HepG2 (cell line): Measurements from ENCODE around the gene ZNF331. TPM values are rescaled to one million over a fixed set of nuclear protein-coding genes. Genes with fewer than 3 reads are reported as not detected.

Source experiments
- CHD2 ChIP-seq: IDR thresholded peaks from 2 replicates; pipeline ENCODE4 v1.6.1; 2011; ENCODE audit warnings: low read depth, low read length, improper control_type of control experiment
- DNMT1 ChIP-seq: sonication (generic); formaldehyde crosslinking; IDR thresholded peaks from 2 replicates; pipeline ENCODE4 v1.5.1; 2020; ENCODE audit warnings: mild to moderate bottlenecking, missing genetic modification reagents
- GATAD2A ChIP-seq: IDR thresholded peaks from 2 replicates; pipeline ENCODE4 v1.6.1; 2016
- KAT8 ChIP-seq: IDR thresholded peaks from 2 replicates; pipeline ENCODE4 v1.6.1; 2016; ENCODE audit warnings: missing genetic modification reagents, missing compliant biosample characterization
- POLR2AphosphoS5 ChIP-seq: IDR thresholded peaks from 2 replicates; pipeline ENCODE4 v1.6.1; 2012; ENCODE audit warnings: low read depth, low read length
- SIX1 ChIP-seq: sonication (generic); formaldehyde crosslinking; IDR thresholded peaks from 2 replicates; pipeline ENCODE4 v1.4.0; 2020; ENCODE audit warnings: missing genetic modification reagents, borderline replicate concordance
- SRSF9 ChIP-seq: fragments of 200-400 bp; formaldehyde crosslinking; IDR thresholded peaks from 2 replicates; pipeline ENCODE4 v1.6.1; 2018; ENCODE audit warnings: borderline replicate concordance, mild to moderate bottlenecking, low read depth, low read length; ENCODE audit not compliant: insufficient read depth, poor library complexity, severe bottlenecking
- U2AF2 ChIP-seq: fragments of 200-400 bp; formaldehyde crosslinking; IDR thresholded peaks from 2 replicates; pipeline ENCODE4 v1.6.1; 2017; ENCODE audit warnings: low read depth, mild to moderate bottlenecking, low read length
- ZNF10 ChIP-seq: sonication (generic); formaldehyde crosslinking; IDR thresholded peaks from 2 replicates; pipeline ENCODE4 v1.4.0; 2020; ENCODE audit warnings: mild to moderate bottlenecking, low read depth, missing genetic modification reagents, borderline replicate concordance
- ZNF282 ChIP-seq: fragments of 450-650 bp; IDR thresholded peaks from 2 replicates; pipeline ENCODE4 v1.6.1; 2018; ENCODE audit not compliant: partially characterized antibody
- ZNF329 ChIP-seq: sonication (generic); formaldehyde crosslinking; IDR thresholded peaks from 2 replicates; pipeline ENCODE4 v1.9.0; 2021; ENCODE audit warnings: low read depth, mild to moderate bottlenecking, missing genetic modification reagents
- ZNF33B ChIP-seq: sonication (generic); formaldehyde crosslinking; IDR thresholded peaks from 2 replicates; pipeline ENCODE4 v1.5.1; 2020; ENCODE audit warnings: mild to moderate bottlenecking, missing genetic modification reagents
- ZNF431 ChIP-seq: sonication (generic); formaldehyde crosslinking; IDR thresholded peaks from 2 replicates; pipeline ENCODE4 v1.9.0; 2022; ENCODE audit warnings: missing genetic modification reagents, low read depth, mild to moderate bottlenecking, borderline replicate concordance
- ZNF883 ChIP-seq: sonication (generic); formaldehyde crosslinking; IDR thresholded peaks from 2 replicates; pipeline ENCODE4 v1.5.1; 2020; ENCODE audit warnings: mild to moderate bottlenecking, missing genetic modification reagents; ENCODE audit errors: not compliant biosample characterization
- polyA plus RNA-seq, 8 experiments: library from polyadenylated mRNA; depleted of rRNA in 3 of 8; stranded (reverse) in 7 of 8; unstranded in 1 of 8; fragments of >200 nt; fragmentation: Illumina TruSeq in 4 of 8; extraction: Trizol in 4 of 8; gene quantifications; 2 replicates each; pipeline versions ENCODE4 v1.2.1 to v1.2.3, GENCODE V29; 2011 to 2016; ENCODE audit warnings: low read depth in 4 of 8, missing spikeins in 1 of 8, mixed read lengths in 1 of 8; ENCODE audit not compliant: insufficient read depth in 1 of 8
- total RNA-seq, 5 experiments: library from RNA; depleted of rRNA; stranded (reverse); fragments of >200 nt; fragmentation: Illumina TruSeq; extraction: Trizol; gene quantifications; 2 replicates each; pipeline ENCODE4 v1.2.3, GENCODE V29; 2016; ENCODE audit warnings: low read depth in 1 of 5
- TF ChIP-seq, protein P1 (sequence below): sonication (generic); formaldehyde crosslinking; IDR thresholded peaks from 2 replicates; pipeline ENCODE4 v1.4.0; 2020; ENCODE audit warnings: mild to moderate bottlenecking, low read depth, missing genetic modification reagents
- TF ChIP-seq, protein P2 (sequence below): sonication (generic); formaldehyde crosslinking; IDR thresholded peaks from 2 replicates; pipeline ENCODE4 v1.8.1; 2023; ENCODE audit warnings: missing genetic modification reagents, mild to moderate bottlenecking, borderline replicate concordance
- TF ChIP-seq, protein P3 (sequence below): sonication (generic); formaldehyde crosslinking; IDR thresholded peaks from one replicate; pipeline ENCODE4 v1.5.1; 2020; ENCODE audit warnings: mild to moderate bottlenecking, missing genetic modification reagents; ENCODE audit errors: not compliant biosample characterization

The ZNF331 gene
- total and polyA plus RNA-seq, 2 of the 13 experiments (the other 11 are each of a cell fraction or from before 2014, with no cell fraction given): 8.2 to 13.3 TPM

DNA sequence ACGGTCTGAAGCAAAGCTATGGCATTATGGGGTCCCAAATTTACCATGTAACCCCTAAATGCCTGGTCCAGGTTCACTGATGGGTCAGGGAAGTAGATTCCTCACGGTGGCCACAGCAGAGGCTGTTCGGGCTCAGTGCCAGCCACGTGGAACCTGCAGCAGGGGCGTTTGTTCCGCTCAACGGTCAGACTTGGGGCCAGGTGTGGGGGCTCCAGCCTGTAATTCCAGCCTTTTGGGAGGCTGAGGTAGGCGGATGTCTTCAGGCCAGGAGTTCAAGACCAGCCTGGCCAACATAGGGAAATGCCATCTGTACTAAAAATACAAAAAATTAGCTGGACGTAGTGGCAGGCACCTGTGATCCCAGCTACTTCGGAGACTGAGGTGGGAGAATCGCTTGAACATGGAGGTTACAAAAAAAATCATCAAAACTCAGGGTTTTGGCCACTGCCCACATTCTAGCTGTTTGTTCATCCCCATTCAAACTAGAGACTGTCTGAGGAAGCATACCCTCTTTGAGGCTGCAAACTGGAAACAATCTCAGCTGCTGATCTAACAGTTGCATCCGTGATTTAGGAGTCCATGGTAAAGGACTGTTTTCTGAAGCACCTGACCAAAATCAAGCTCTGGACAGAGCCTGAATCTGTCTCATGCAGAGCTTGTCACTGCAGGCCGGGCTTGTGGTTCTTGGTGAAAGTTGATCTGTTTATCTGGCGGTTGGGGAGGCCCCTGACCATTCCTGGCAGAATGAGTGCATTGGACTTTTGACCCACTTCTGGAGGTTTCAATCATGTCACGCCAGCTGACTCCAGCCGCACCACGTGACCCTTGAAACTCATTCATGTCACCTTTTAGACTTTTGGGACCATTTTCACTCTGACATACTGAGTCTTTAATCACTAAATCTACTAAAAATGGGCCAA, 30.2 kb upstream of the ZNF331 start (continued):
- TF ChIP-seq, protein P1, sequence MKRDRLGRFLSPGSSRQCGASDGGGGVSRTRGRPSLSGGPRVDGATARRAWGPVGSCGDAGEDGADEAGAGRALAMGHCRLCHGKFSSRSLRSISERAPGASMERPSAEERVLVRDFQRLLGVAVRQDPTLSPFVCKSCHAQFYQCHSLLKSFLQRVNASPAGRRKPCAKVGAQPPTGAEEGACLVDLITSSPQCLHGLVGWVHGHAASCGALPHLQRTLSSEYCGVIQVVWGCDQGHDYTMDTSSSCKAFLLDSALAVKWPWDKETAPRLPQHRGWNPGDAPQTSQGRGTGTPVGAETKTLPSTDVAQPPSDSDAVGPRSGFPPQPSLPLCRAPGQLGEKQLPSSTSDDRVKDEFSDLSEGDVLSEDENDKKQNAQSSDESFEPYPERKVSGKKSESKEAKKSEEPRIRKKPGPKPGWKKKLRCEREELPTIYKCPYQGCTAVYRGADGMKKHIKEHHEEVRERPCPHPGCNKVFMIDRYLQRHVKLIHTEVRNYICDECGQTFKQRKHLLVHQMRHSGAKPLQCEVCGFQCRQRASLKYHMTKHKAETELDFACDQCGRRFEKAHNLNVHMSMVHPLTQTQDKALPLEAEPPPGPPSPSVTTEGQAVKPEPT (CRISPR knock-in tag): no peak
- TF ChIP-seq, protein P2, sequence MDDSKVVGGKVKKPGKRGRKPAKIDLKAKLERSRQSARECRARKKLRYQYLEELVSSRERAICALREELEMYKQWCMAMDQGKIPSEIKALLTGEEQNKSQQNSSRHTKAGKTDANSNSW (CRISPR knock-in tag): no peak
- TF ChIP-seq GATAD2A (CRISPR knock-in tag): peak; percentile 84
- TF ChIP-seq SIX1 (CRISPR knock-in tag): peak; percentile 99
- no peak for TF ChIP-seq U2AF2
- TF ChIP-seq, protein P3, sequence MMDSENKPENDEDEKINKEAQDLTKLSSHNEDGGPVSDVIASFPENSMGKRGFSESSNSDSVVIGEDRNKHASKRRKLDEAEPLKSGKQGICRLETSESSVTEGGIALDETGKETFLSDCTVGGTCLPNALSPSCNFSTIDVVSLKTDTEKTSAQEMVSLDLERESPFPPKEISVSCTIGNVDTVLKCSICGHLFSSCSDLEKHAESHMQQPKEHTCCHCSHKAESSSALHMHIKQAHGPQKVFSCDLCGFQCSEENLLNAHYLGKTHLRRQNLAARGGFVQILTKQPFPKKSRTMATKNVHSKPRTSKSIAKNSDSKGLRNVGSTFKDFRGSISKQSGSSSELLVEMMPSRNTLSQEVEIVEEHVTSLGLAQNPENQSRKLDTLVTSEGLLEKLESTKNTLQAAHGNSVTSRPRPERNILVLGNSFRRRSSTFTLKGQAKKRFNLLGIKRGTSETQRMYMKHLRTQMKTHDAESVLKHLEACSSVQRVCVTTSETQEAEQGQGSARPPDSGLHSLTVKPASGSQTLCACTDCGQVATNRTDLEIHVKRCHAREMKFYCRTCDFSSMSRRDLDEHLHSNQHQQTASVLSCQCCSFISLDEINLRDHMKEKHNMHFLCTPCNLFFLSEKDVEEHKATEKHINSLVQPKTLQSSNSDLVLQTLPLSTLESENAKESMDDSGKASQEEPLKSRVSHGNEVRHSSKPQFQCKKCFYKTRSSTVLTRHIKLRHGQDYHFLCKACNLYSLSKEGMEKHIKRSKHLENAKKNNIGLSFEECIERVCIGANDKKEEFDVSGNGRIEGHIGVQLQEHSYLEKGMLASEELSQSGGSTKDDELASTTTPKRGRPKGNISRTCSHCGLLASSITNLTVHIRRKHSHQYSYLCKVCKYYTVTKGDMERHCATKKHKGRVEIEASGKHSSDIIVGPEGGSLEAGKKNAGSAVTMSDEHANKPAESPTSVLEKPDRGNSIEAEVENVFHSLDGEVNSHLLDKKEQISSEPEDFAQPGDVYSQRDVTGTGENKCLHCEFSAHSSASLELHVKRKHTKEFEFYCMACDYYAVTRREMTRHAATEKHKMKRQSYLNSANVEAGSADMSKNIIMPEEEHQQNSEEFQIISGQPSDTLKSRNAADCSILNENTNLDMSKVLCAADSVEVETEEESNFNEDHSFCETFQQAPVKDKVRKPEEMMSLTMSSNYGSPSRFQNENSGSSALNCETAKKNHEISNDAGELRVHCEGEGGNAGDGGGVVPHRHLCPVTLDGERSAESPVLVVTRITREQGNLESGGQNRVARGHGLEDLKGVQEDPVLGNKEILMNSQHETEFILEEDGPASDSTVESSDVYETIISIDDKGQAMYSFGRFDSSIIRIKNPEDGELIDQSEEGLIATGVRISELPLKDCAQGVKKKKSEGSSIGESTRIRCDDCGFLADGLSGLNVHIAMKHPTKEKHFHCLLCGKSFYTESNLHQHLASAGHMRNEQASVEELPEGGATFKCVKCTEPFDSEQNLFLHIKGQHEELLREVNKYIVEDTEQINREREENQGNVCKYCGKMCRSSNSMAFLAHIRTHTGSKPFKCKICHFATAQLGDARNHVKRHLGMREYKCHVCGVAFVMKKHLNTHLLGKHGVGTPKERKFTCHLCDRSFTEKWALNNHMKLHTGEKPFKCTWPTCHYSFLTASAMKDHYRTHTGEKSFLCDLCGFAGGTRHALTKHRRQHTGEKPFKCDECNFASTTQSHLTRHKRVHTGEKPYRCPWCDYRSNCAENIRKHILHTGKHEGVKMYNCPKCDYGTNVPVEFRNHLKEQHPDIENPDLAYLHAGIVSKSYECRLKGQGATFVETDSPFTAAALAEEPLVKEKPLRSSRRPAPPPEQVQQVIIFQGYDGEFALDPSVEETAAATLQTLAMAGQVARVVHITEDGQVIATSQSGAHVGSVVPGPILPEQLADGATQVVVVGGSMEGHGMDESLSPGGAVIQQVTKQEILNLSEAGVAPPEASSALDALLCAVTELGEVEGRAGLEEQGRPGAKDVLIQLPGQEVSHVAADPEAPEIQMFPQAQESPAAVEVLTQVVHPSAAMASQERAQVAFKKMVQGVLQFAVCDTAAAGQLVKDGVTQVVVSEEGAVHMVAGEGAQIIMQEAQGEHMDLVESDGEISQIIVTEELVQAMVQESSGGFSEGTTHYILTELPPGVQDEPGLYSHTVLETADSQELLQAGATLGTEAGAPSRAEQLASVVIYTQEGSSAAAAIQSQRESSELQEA (CRISPR knock-in tag): no peak
- TF ChIP-seq ZNF282: no peak
- TF ChIP-seq ZNF10 (CRISPR knock-in tag): no peak
- no peak for TF ChIP-seq ZNF329 (CRISPR knock-in tag)
- TF ChIP-seq ZNF33B (CRISPR knock-in tag): 0 out of 2 replicates have a peak, but pooled peaks have one; percentile 57
- TF ChIP-seq CHD2: no peak
- no peak for TF ChIP-seq SRSF9
- no peak for TF ChIP-seq ZNF431
- TF ChIP-seq DNMT1 (CRISPR knock-in tag): no peak
- peak; percentile 83 for TF ChIP-seq POLR2AphosphoS5
- TF ChIP-seq KAT8: peak; percentile 80; the same call in 1 of the 2 replicates
- TF ChIP-seq ZNF883 (CRISPR knock-in tag): no peak
